CD4-positive, alpha-beta T cell treated with Interleukin-17A for 1 hour (primary cell): ENCODE results near the gene KIF5A.
A peak's percentile ranks its signal among the peaks of the same experiment; 100 is the strongest.
"Not testable (repeated sequence)": the region's sequence is repeated elsewhere in the genome, so short reads cannot be mapped to it uniquely, and the experiment has no call there.

ENCODE experiments used
- DNase-seq: peaks from one replicate; pipeline ENCODE4 v3.0.0-alpha.2; 2020

Gene KIF5A

GRCh38 chr12:57585156-57585555, 35.3 kb downstream of the KIF5A start:
- DNase-seq, result no peak

- DNase-seq, result no peak
Observed at GRCh38 chr12:57586128-57586527, 36.3 kb downstream of the KIF5A start.

- DNase-seq, result no peak
Observed at GRCh38 chr12:57586832-57587429, 37.1 kb downstream of the KIF5A start.

GRCh38 chr12:57588951-57589610, 39.2 kb downstream of the KIF5A start:
- DNase-seq, result not testable (repeated sequence)

GRCh38 chr12:57590479-57590863, 40.6 kb downstream of the KIF5A start:
- no peak for DNase-seq

- DNase-seq, result peak; percentile 87
Observed at GRCh38 chr12:57590864-57591781, 41.3 kb downstream of the KIF5A start, which contains the start of gene PIP4K2C. PIP4K2C (plus strand) TSS chr12:57591192; CDS start chr12:57591290, 98 bp downstream.

- no peak for DNase-seq
Observed at GRCh38 chr12:57591782-57592325, 42.0 kb downstream of the KIF5A start.

- no peak for DNase-seq
Observed at GRCh38 chr12:57592551-57593165, 42.8 kb downstream of the KIF5A start.

- DNase-seq, result no peak
Observed at GRCh38 chr12:57593187-57593586, 43.3 kb downstream of the KIF5A start.

GRCh38 chr12:57600395-57600794, 50.6 kb downstream of the KIF5A start:
- DNase-seq, result no peak

- DNase-seq, result no peak
Observed at GRCh38 chr12:57602544-57602943, 52.7 kb downstream of the KIF5A start.

GRCh38 chr12:57603324-57603723, 53.5 kb downstream of the KIF5A start:
- DNase-seq, result peak; percentile 26

- DNase-seq, result no peak
Observed at GRCh38 chr12:57603815-57604453, 54.1 kb downstream of the KIF5A start.

- peak; percentile 49 for DNase-seq
Observed at GRCh38 chr12:57604454-57604991, 54.7 kb downstream of the KIF5A start, which contains the start of gene DTX3. DTX3 (plus strand) TSS chr12:57604824; CDS start chr12:57606518, 1,694 bp downstream.

GRCh38 chr12:57604992-57605810, 55.4 kb downstream of the KIF5A start:
- no peak for DNase-seq

- no peak for DNase-seq
Observed at GRCh38 chr12:57605811-57606311, 56.0 kb downstream of the KIF5A start.

- DNase-seq, result no peak
Observed at GRCh38 chr12:57606399-57606798, 56.6 kb downstream of the KIF5A start.

- DNase-seq, result no peak
Observed at GRCh38 chr12:57606821-57607220, 57.0 kb downstream of the KIF5A start.

- DNase-seq, result no peak
Observed at GRCh38 chr12:57607958-57608663, 58.3 kb downstream of the KIF5A start.
